Kasumi-1 (cell line): ENCODE data around the gene MSH5.

Source experiments
- DNase-seq, 2 experiments: peaks; one replicate each; lab custom pipeline; 2025; lab: John Stamatoyannopoulos, UW

MSH5 gene

DNA sequence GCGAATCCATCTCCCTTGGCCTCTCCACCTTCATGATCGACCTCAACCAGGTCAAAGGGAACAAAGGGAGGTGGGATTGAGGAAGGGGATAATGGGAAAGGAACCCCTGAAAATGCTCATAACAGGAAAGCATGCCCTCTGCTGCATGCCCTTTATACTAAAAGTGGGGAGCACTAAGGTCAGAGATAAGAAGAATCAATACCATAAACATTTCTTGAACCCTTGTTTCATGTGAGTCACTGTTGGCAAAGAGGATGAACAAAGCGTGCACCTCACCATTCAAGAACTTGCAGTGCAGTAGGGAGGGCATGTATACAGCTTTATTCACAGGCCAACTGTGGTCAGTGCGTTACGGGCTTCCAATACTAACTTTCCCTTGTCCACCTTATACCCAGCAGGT, 21.0 kb downstream of the MSH5 start:
- no peak for DNase-seq

- no peak for DNase-seq
Observed at GRCh38 chr6:31761343-31761742, 21.5 kb downstream of the MSH5 start.

DNA sequence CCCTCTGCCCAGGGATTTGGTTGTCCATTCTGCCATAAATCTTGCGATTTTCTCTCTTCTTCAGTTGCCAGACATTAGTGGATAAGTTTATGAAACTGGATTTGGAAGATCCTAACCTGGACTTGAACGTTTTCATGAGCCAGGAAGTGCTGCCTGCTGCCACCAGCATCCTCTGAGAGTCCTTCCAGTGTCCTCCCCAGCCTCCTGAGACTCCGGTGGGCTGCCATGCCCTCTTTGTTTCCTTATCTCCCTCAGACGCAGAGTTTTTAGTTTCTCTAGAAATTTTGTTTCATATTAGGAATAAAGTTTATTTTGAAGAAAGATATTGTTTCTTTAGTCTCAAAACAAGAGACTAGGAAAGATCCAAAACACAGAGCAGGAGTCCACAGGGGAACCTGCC, 22.6 kb downstream of the MSH5 start, which contains the start of gene SAPCD1:
Gene SAPCD1 (plus strand): TSS at position 301 of the 400 bp plus-strand sequence. CDS start 399 bp downstream, outside the sequence.
- DNase-seq = no peak

DNA sequence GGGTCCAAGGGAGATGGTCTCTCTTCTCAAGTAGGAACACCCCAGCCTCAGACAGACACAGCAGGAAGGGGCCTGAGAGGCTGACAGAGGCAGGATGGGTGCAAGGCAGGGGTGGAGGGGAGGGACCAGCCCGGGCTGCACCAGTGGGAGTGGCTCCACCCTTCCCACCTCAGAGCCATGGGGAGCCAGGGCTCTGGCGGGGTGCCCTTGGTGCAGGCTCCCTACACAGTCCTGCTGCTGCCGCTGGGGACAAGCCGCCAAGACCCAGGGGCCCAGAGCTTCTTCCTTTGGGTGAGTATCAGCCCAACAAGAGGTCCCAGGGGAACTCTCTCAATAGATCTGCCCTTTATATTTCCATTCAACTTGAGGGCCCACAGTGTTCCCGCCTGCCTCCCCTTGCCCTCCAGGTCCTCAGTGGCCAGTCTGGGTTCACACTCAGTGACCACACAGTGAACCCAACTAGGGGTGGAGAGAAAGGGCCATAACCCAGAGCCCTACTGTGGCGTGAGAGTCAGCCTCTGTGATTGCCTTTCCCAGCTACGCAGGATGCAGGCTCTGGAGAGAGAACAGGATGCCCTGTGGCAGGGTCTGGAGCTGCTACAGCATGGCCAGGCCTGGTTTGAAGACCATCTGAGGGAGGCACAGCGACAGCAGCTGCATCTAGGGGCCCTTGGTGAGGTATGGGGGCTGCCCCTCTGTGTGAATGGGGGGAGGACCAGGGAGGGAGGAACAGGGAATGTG, 23.2 kb downstream of the MSH5 start:
- DNase-seq = no peak

DNA sequence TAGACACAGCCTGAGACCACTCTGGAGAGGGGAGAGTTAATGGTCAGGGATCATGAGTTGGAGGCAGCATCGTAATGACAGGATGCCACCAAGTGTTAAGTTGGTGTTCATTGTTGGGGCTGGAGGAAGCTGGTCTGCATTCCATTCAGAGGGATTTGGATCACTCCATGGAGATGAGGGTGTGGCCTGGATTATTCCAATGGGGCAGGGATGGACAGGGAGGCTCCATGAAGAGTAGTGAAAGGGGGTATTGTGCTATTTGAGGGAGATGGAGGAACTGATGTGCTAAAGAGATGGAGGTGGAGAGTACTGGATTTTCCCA, 23.8 kb downstream of the MSH5 start:
- no peak for DNase-seq

DNA sequence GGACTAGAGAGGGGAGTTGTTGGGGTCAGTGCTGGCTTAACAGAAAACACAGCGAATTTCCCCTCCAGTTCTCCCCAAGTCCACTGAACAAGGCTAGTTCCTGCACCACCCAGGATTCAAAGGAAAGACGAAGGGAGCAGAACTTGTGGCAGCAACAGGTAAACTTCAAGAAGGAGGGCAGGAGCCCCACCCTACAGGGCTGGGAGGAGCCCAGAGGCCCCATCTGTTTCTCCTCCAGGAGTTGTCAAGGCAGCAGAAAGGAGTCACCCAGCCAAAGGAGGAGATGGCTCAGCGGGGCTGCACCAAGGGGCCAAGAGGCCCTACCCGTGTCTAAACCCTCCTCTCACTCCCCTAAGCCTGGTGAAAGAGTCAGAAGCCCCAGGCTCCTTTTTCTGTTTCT, 24.4 kb downstream of the MSH5 start:
- DNase-seq = no peak

DNA sequence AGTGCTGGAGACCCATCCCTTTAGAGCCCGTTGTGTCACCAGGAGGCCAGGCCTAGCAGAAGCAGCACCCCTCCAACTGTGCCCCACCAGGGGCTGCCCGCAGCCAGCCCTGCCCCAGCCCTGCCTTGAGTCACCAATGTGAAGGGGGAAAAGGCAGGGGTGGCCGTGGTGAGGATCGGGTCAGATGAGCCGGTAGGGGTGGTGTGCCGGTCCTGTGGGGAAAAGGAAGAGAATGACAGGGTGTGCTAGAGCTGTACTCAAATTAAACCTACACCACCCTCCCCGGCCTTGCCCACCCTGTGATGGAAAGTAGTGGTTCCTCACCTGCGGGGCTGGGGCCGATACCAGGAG, 25.7 kb downstream of the MSH5 start:
- DNase-seq = no peak

- DNase-seq = no peak
Observed at GRCh38 chr6:31765910-31766794, 26.3 kb downstream of the MSH5 start.

- DNase-seq = no peak
Observed at GRCh38 chr6:31767096-31767645, 27.4 kb downstream of the MSH5 start.

GRCh38 chr6:31768363-31769257, 28.8 kb downstream of the MSH5 start:
- DNase-seq = no peak

DNA sequence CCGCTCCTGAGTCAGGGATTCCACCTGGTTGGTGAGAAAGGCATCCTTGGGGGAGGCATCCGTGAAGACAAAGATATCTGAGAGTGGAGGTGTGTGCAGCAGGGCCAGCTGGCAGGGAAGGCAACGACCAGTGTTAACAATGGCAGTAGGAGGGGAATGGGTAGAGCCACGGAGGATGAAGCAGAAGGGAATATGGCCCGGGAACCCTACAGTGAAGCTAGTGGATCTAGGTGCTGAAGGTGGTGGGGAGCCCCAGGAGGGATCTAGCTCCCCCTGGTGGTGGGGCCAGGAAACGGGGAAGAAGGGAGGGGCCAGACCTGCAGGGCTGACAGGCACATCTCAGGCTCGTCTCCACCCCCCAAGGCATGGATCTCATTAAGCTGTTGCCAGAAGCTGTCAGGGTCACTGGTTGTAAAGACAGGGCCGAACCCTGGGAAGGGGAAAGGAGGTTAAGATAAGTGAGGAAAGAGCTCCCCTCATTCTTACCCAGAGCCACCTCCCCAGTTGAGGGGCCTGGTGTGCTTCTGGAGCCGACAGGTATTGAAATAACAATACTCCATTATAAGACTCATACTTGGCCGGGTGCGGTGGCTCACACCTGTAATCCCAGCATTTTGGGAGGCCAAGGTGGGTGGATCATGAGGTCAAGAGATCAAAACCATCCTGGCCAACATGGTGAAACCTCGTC, 30.0 kb downstream of the MSH5 start:
- DNase-seq = peak; percentile 84 to 90

- no peak for DNase-seq
Observed at GRCh38 chr6:31770860-31771259, 31.1 kb downstream of the MSH5 start.

- no peak for DNase-seq
Observed at GRCh38 chr6:31771992-31772358, 32.2 kb downstream of the MSH5 start.

- no peak for DNase-seq
Observed at GRCh38 chr6:31775184-31775583, 35.4 kb downstream of the MSH5 start.

DNA sequence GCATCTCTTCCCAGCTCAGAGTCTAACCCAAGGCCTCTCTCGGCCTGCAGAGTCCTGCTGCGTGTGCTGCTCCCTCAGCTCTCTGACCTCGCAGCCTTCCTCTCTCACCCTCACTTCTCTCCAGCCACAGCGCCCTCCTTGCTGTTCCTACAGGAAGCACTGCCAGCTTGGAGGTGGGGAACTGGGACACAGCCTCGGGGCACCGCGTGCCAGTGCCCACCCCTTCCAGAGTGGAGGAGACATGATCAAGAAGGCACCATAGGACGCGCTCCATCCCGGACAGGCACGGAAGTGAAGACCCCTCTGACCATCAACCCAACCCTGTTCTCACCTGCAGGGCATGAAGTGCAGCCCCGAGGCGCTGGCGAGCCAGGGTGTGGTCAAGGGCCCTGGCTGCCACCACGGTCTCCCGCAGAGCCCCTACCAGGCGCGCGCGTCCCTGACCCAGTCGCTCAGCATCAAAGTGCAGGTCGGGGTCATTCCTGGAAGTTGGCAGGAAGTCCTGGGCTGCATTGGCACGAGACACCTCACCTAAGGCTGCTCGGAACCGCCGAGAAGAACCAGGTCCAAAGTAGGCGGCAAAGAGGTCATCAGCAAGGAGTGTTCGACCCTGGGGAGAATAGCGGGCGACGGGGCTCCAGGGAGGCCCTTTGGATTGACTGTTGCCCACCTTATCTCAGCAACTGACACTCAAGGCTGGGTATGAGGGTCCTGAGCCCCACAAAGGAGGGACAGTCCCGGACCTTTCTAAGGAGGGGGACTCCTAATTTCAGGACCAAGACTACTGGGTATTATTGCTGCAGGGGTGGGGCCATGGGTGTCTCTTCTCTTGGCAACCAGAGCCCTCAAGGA, 36.1 kb downstream of the MSH5 start:
- no peak for DNase-seq

DNA sequence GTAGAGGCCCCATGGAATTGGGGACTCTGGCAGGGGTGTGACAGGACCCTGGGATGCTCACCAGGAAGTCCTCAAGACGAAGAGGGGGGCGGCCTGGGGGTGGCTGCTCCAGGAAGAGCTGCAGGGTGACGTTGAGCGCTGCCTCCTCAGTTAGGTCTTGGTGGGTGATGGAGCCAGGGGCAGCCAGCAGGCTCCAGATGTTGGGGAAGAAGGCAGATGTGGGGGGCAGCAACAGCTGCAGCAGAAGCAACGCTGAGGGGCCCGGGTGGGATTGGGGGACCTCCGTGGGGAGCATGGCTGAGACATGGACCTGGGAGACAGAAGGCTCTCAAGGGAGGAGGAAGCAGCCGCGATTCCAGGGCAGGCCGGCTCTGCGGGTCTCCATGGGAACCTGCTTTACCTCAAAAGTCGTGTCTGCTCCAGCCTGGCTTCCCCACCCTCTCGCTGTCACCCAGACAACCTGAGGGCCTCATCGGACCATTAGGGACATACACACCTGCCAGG, 36.7 kb downstream of the MSH5 start:
- peak; percentile 14 to 25 for DNase-seq

- peak; percentile 49 to 63 for DNase-seq
Observed at GRCh38 chr6:31776989-31777666, 37.3 kb downstream of the MSH5 start, which contains the start of gene VWA7. Gene VWA7 (minus strand): TSS chr6:31777328. CDS start chr6:31776779, 549 bp downstream.

DNA sequence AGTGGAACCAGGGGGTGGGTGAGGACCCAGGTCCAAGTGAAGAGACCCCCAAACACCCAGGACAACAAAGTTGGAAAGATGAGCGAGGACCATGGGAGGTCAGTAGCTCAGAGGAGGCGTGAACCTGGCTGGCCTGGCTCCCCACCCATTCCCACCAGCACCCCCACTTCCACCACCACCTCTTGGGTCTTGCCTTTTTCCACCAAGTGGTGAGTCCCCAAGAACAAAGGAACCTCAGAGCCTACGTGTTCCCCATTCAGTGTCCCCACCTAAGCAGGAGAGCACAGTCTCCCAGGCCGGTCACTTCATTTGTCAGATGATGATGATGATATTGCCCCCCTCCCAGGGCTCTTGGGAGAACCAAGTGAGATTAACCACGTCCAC, 37.9 kb downstream of the MSH5 start:
- DNase-seq = no peak

GRCh38 chr6:31778193-31778592, 38.4 kb downstream of the MSH5 start:
- DNase-seq = no peak
